H1 (cell line): ENCODE data around the gene MIF. TPM values are rescaled to one million over a fixed set of nuclear protein-coding genes. Genes with fewer than 3 reads are reported as not detected.
"Not testable (repeated sequence)": the region's sequence is repeated elsewhere in the genome, so short reads cannot be mapped to it uniquely, and the experiment has no call there.

Experiments
- CTCF ChIA-PET: fragments of 300-600 bp; sonication (Branson Sonifier 250); formaldehyde crosslinking; loops from one replicate; lab custom pipeline; 2021; ENCODE audit not compliant: partially characterized antibody; lab: Charles Lee
- POLR2A ChIA-PET: fragments of 300-600 bp; sonication (Branson Sonifier 250); formaldehyde crosslinking; loops from one replicate; lab custom pipeline; 2021; ENCODE audit warnings: inconsistent platforms; ENCODE audit not compliant: partially characterized antibody; lab: Charles Lee
- DNase-seq, 2 experiments: peaks; one replicate each; pipeline versions ENCODE4 v3.0.0 to v3.0.0-alpha.2; 2010 to 2022; ENCODE audit warnings: low spot score in 2 of 2, low read depth in 1 of 2, mixed read lengths in 1 of 2
- FAIRE-seq: peaks from 2 replicates; lab custom pipeline; 2011; peaks lifted over from hg19 to GRCh38; lab: Jason Lieb, UNC
- H2AFZ ChIP-seq: 2 replicates; pipeline ENCODE4 v1.8.1; 2012; ENCODE audit warnings: low read length, inconsistent platforms
- H2AK5ac ChIP-seq: 2 replicates; pipeline ENCODE4 v1.6.1; 2013; ENCODE audit warnings: low read depth, low read length
- H2BK120ac ChIP-seq: replicated peaks from 2 replicates; pipeline ENCODE3; 2013; ENCODE audit warnings: low read depth, low read length, inconsistent platforms
- H2BK12ac ChIP-seq: 2 replicates; pipeline ENCODE4 v1.6.1; 2013; ENCODE audit warnings: low read depth, low read length
- H2BK15ac ChIP-seq: 2 replicates; pipeline ENCODE4 v1.6.1; 2013; ENCODE audit warnings: low read length
- H2BK20ac ChIP-seq: 2 replicates; pipeline ENCODE4 v1.6.1; 2013; ENCODE audit warnings: low read length
- H2BK5ac ChIP-seq: 2 replicates; pipeline ENCODE4 v1.6.1; 2013; ENCODE audit warnings: low read depth, low read length
- H3K14ac ChIP-seq: 2 replicates; pipeline ENCODE4 v1.6.1; 2013; ENCODE audit warnings: inconsistent platforms; ENCODE audit not compliant: insufficient read length
- H3K18ac ChIP-seq: 2 replicates; pipeline ENCODE4 v1.6.1; 2013; ENCODE audit warnings: low read length; ENCODE audit errors: extremely low read depth
- H3K23ac ChIP-seq: 2 replicates; pipeline ENCODE4 v1.6.1; 2013; ENCODE audit warnings: inconsistent platforms; ENCODE audit not compliant: insufficient read length
- H3K23me2 ChIP-seq: 2 replicates; pipeline ENCODE4 v1.6.1; 2013; ENCODE audit warnings: low read depth, low read length
- H3K27ac ChIP-seq: 2 replicates; pipeline ENCODE4 v1.6.1; 2011; ENCODE audit warnings: low read depth, low read length, inconsistent platforms
- H3K27me3 ChIP-seq, 4 experiments: replicated peaks in 1 of 4; 1 replicate in 1 of 4; 2 replicates in 3 of 4; pipeline versions ENCODE4 v1.6.1 to v1.8.1; 2011 to 2013; ENCODE audit warnings: low read length in 3 of 4, mild to moderate bottlenecking in 3 of 4, inconsistent platforms in 2 of 4, mixed read lengths in 2 of 4, moderate library complexity in 1 of 4; ENCODE audit not compliant: control insufficient read depth in 3 of 4, insufficient read depth in 3 of 4; ENCODE audit errors: extremely low read depth in 1 of 4
- H3K36me3 ChIP-seq, 4 experiments: 2 replicates each; pipeline versions ENCODE4 v1.6.1 to v1.8.1; 2011 to 2013; ENCODE audit warnings: mild to moderate bottlenecking in 4 of 4, low read length in 3 of 4, moderate library complexity in 2 of 4, control low read depth in 1 of 4, inconsistent platforms in 1 of 4; ENCODE audit not compliant: insufficient read depth in 4 of 4, control insufficient read depth in 2 of 4
- H3K4ac ChIP-seq: replicated peaks from 2 replicates; pipeline ENCODE3; 2013; ENCODE audit warnings: low read length, low read depth, mixed read lengths, inconsistent platforms; ENCODE audit not compliant: insufficient read length
- H3K4me1 ChIP-seq, 4 experiments: replicated peaks in 1 of 4; 1 replicate in 1 of 4; 2 replicates in 3 of 4; pipeline versions ENCODE4 v1.6.1 to v1.8.1; 2011 to 2013; ENCODE audit warnings: low read length in 3 of 4, inconsistent platforms in 2 of 4, mixed read lengths in 1 of 4; ENCODE audit not compliant: insufficient read depth in 4 of 4, control insufficient read depth in 3 of 4
- H3K4me2 ChIP-seq, 2 experiments: 2 replicates each; pipeline versions ENCODE4 v1.6.1 to v1.8.1; 2011 to 2013; ENCODE audit warnings: low read depth in 2 of 2, low read length in 2 of 2, control low read depth in 1 of 2, inconsistent platforms in 1 of 2, mild to moderate bottlenecking in 1 of 2; ENCODE audit not compliant: insufficient read depth in 1 of 2
- H3K4me3 ChIP-seq, 4 experiments: fragments of 200-600, 300-600 bp in 1 of 4; sonication (generic), shearing (Covaris generic), sonication (Bioruptor Twin) in 1 of 4; 2 replicates each; pipeline versions ENCODE4 v1.5.1 to v1.8.1; 2011 to 2016; ENCODE audit warnings: low read length in 4 of 4, low read depth in 3 of 4, control low read depth in 2 of 4, inconsistent platforms in 2 of 4, mild to moderate bottlenecking in 2 of 4, mixed read lengths in 1 of 4, moderate library complexity in 1 of 4; ENCODE audit not compliant: insufficient read depth in 2 of 4; ENCODE audit errors: extremely low read depth in 1 of 4
- H3K56ac ChIP-seq: replicated peaks from 2 replicates; pipeline ENCODE3; 2013; ENCODE audit warnings: low read depth, mild to moderate bottlenecking, mixed read lengths, low read length, inconsistent platforms; ENCODE audit not compliant: insufficient read length
- H3K79me1 ChIP-seq: 2 replicates; pipeline ENCODE4 v1.6.1; 2013; ENCODE audit warnings: low read depth, low read length, control low read depth
- H3K79me2 ChIP-seq, 2 experiments: 2 replicates each; pipeline versions ENCODE4 v1.6.1 to v1.8.1; 2012 to 2013; ENCODE audit warnings: low read length in 2 of 2, mild to moderate bottlenecking in 2 of 2, inconsistent platforms in 1 of 2; ENCODE audit not compliant: insufficient read depth in 2 of 2, control insufficient read depth in 1 of 2
- H3K9ac ChIP-seq, 4 experiments: replicated peaks in 1 of 4; 1 replicate in 1 of 4; 2 replicates in 3 of 4; pipeline versions ENCODE4 v1.6.1 to v1.8.1; 2011 to 2013; ENCODE audit warnings: low read depth in 3 of 4, low read length in 3 of 4, control low read depth in 2 of 4, mild to moderate bottlenecking in 2 of 4, moderate library complexity in 2 of 4, inconsistent platforms in 1 of 4; ENCODE audit errors: extremely low read depth in 1 of 4
- H3K9me3 ChIP-seq, 2 experiments: 2 replicates each; pipeline versions ENCODE4 v1.6.1 to v1.8.1; 2012 to 2013; ENCODE audit warnings: mild to moderate bottlenecking in 2 of 2, moderate library complexity in 2 of 2, control low read depth in 1 of 2, inconsistent platforms in 1 of 2, low read depth in 1 of 2, low read length in 1 of 2, mixed read lengths in 1 of 2; ENCODE audit not compliant: insufficient read depth in 2 of 2
- H4K20me1 ChIP-seq, 2 experiments: replicated peaks in 1 of 2; 2 replicates each; pipeline versions ENCODE3 to v1.8.1; 2011 to 2013; ENCODE audit warnings: inconsistent platforms in 2 of 2, low read length in 2 of 2, mild to moderate bottlenecking in 1 of 2; ENCODE audit not compliant: insufficient read depth in 2 of 2, control insufficient read depth in 1 of 2
- H4K5ac ChIP-seq: 2 replicates; pipeline ENCODE4 v1.6.1; 2013; ENCODE audit warnings: low read length, low read depth, mixed read lengths, inconsistent platforms; ENCODE audit not compliant: insufficient read length
- H4K8ac ChIP-seq: 2 replicates; pipeline ENCODE4 v1.8.0; 2013; ENCODE audit warnings: mild to moderate bottlenecking, moderate library complexity, low read length, inconsistent platforms; ENCODE audit not compliant: insufficient read depth; ENCODE audit errors: extremely low read depth
- H4K91ac ChIP-seq: replicated peaks from 2 replicates; pipeline ENCODE3; 2013; ENCODE audit warnings: low read length, mixed read lengths, inconsistent platforms; ENCODE audit not compliant: insufficient read length
- WGBS, 2 experiments: shearing (Covaris generic) in 1 of 2; methylation state at CpG; one replicate each; pipeline versions ENCODE4 v1.1.6 to v1.1.7; 2013 to 2015; ENCODE audit warnings: low lambda C conversion rate in 2 of 2, mixed read lengths in 2 of 2, inconsistent platforms in 1 of 2, low coverage in 1 of 2, missing lambda C conversion rate in 1 of 2; ENCODE audit not compliant: insufficient replicate concordance in 2 of 2, insufficient coverage in 1 of 2, insufficient read length in 1 of 2; ENCODE audit errors: extremely low coverage in 1 of 2, missing lambda C conversion rate in 1 of 2; 5-methylcytosine and 5-hydroxymethylcytosine counted together
- polyA plus RNA-seq, 7 experiments: library from polyadenylated mRNA; depleted of rRNA in 3 of 7; stranded (reverse) in 5 of 7; unstranded in 2 of 7; fragments of >200 nt in 5 of 7; fragments of 200-250 nt in 2 of 7; gene quantifications; 1 replicate in 5 of 7; 2 replicates in 1 of 7; 4 replicates in 1 of 7; pipeline versions ENCODE4 v1.2.1 to v1.2.3, GENCODE V29; 2011 to 2013; ENCODE audit warnings: missing spikeins in 2 of 7, mixed read lengths in 2 of 7
- total RNA-seq: library from RNA; stranded (reverse); fragmentation: NEBNext Ultra II Directional; extraction: Animal tissue kit (Norgen Biotek cat#: 25700); gene quantifications from 2 replicates; pipeline ENCODE4 v1.2.1, GENCODE V29; 2021
- TF ChIP-seq, protein P1 (sequence below): IDR thresholded peaks from 2 replicates; pipeline ENCODE4 v1.6.1; 2011; ENCODE audit warnings: low read length, improper control_type of control experiment

Gene MIF
- total and polyA plus RNA-seq, 2 of the 8 experiments (the other 6 are each of a cell fraction or from before 2014, with no cell fraction given): 1,082 to 1,870 TPM

DNA sequence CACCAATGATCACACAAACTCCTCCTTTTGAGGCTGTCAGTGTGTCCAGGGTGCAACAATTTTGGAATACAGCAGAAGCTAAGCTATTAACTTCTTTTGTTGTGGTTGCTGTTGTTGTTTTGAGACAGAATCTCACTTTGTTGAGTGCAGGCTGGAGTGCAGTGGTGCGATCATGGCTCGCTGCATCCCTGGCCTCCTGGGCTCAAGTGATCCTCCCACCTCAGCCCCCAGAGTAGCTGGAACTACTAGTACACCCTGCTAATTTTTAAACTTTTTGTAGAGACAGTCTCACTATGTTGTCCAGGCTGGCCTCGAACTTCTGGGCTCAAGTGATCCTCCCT, 44.8 kb downstream of the MIF start (continued):
- TF ChIP-seq, protein P1, sequence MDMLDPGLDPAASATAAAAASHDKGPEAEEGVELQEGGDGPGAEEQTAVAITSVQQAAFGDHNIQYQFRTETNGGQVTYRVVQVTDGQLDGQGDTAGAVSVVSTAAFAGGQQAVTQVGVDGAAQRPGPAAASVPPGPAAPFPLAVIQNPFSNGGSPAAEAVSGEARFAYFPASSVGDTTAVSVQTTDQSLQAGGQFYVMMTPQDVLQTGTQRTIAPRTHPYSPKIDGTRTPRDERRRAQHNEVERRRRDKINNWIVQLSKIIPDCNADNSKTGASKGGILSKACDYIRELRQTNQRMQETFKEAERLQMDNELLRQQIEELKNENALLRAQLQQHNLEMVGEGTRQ: no peak

DNA sequence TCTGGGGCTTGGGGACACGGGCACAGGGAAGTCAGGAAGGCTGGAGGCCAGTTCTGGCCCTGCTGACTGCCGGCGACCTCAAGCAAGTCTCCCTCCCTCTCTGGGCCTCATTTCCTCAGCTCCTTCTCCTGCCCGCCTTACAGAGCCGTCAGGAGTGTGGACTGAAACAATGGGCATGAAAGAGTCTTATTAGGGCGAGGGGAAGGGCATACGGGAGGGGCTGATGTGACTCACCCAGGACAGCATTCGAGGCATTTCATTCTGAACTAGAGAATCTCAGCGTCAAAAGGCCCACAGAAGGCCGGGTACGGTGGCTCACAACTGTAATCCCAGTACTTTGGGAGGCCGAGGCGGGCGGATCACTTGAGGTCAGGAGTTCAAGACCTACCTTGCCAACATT, 46.0 kb downstream of the MIF start:
- H4K91ac ChIP-seq, H3K56ac ChIP-seq, H3K4me2 ChIP-seq, H3K4ac ChIP-seq, H2AK5ac ChIP-seq, H4K5ac ChIP-seq, H3K36me3 ChIP-seq, H2BK5ac ChIP-seq, H2BK12ac ChIP-seq, H3K4me3 ChIP-seq, H3K23me2 ChIP-seq, H3K79me1 ChIP-seq, H4K8ac ChIP-seq, H3K79me2 ChIP-seq, H3K9ac ChIP-seq, H3K9me3 ChIP-seq, H3K4me1 ChIP-seq, CTCF ChIA-PET, FAIRE-seq, H2BK120ac ChIP-seq, H3K14ac ChIP-seq, POLR2A ChIA-PET, H4K20me1 ChIP-seq, H3K27me3 ChIP-seq, H3K18ac ChIP-seq, H3K23ac ChIP-seq, H2AFZ ChIP-seq, H2BK15ac ChIP-seq, H3K27ac ChIP-seq, H2BK20ac ChIP-seq, DNase-seq: not testable (repeated sequence)
- WGBS, 2 experiments: 100% methylated on average over 1 of the region's 14 CpGs; no CpG with 5 or more reads in 1 of the 2 experiments
